Astrocyte (in vitro differentiated cells and primary cell): ENCODE data around the gene FBXO22. TPM values are rescaled to one million over a fixed set of nuclear protein-coding genes. Genes with fewer than 3 reads are reported as not detected.

Experiments used
- DNase-seq: peaks from one replicate; pipeline ENCODE4 v3.0.0-alpha.2; 2010; ENCODE audit warnings: low read depth
- FAIRE-seq: peaks from 2 replicates; lab custom pipeline; 2011; peaks lifted over from hg19 to GRCh38; lab: Jason Lieb, UNC
- H2AFZ ChIP-seq: 2 replicates; pipeline ENCODE4 v1.6.0; 2012; ENCODE audit warnings: low read depth, low read length, inconsistent platforms
- H3K27ac ChIP-seq: 2 replicates; pipeline ENCODE4 v1.5.1; 2011; ENCODE audit warnings: low read depth, low read length, inconsistent platforms
- H3K27me3 ChIP-seq: 2 replicates; pipeline ENCODE4 v1.6.0; 2011; ENCODE audit warnings: low read length, inconsistent platforms; ENCODE audit not compliant: insufficient read depth
- H3K36me3 ChIP-seq: 2 replicates; pipeline ENCODE4 v1.5.1; 2011; ENCODE audit warnings: low read length, inconsistent platforms; ENCODE audit not compliant: insufficient read depth
- H3K4me1 ChIP-seq: 2 replicates; pipeline ENCODE4 v1.5.1; 2011; ENCODE audit warnings: low read length, inconsistent platforms; ENCODE audit not compliant: insufficient read depth
- H3K4me2 ChIP-seq: 2 replicates; pipeline ENCODE4 v1.6.0; 2012; ENCODE audit warnings: low read length, inconsistent platforms
- H3K4me3 ChIP-seq: 2 replicates; pipeline ENCODE4 v1.5.1; 2011; ENCODE audit warnings: low read depth, mild to moderate bottlenecking, low read length, inconsistent platforms; ENCODE audit not compliant: insufficient read depth
- H3K79me2 ChIP-seq: 2 replicates; pipeline ENCODE4 v1.6.0; 2012; ENCODE audit warnings: mild to moderate bottlenecking, low read length, inconsistent platforms; ENCODE audit not compliant: insufficient read depth
- H3K9ac ChIP-seq: 2 replicates; pipeline ENCODE4 v1.6.0; 2012; ENCODE audit warnings: mild to moderate bottlenecking, low read length, inconsistent platforms
- H3K9me3 ChIP-seq: 2 replicates; pipeline ENCODE4 v1.5.1; 2012; ENCODE audit warnings: low read depth, mild to moderate bottlenecking, low read length, inconsistent platforms; ENCODE audit not compliant: insufficient read depth
- H4K20me1 ChIP-seq: 2 replicates; pipeline ENCODE4 v1.6.0; 2012; ENCODE audit warnings: low read length, inconsistent platforms; ENCODE audit not compliant: insufficient read depth
- H3K27ac Mint-ChIP-seq: one replicate; pipeline ENCODE4 v1.8.0; 2021; ENCODE audit warnings: mild to moderate bottlenecking, mixed read lengths; ENCODE audit not compliant: unreplicated experiment
- H3K27me3 Mint-ChIP-seq: one replicate; pipeline ENCODE4 v1.8.0; 2021; ENCODE audit warnings: low read depth, mixed read lengths; ENCODE audit not compliant: unreplicated experiment
- H3K36me3 Mint-ChIP-seq: one replicate; pipeline ENCODE4 v1.8.0; 2021; ENCODE audit warnings: low read depth, mixed read lengths; ENCODE audit not compliant: unreplicated experiment
- H3K4me1 Mint-ChIP-seq: one replicate; pipeline ENCODE4 v1.8.0; 2021; ENCODE audit warnings: low read depth, mixed read lengths; ENCODE audit not compliant: unreplicated experiment
- H3K4me3 Mint-ChIP-seq: one replicate; pipeline ENCODE4 v1.8.0; 2021; ENCODE audit warnings: mild to moderate bottlenecking, moderate library complexity, mixed read lengths; ENCODE audit not compliant: unreplicated experiment
- H3K9me3 Mint-ChIP-seq: one replicate; pipeline ENCODE4 v1.8.0; 2021; ENCODE audit warnings: mild to moderate bottlenecking, mixed read lengths; ENCODE audit not compliant: unreplicated experiment
- CTCF ChIP-seq: IDR thresholded peaks from 2 replicates; pipeline ENCODE4 v1.5.1; 2011; ENCODE audit warnings: low read depth, mild to moderate bottlenecking, inconsistent platforms, low read length, moderate library complexity; ENCODE audit not compliant: insufficient read depth
- EZH2 ChIP-seq: IDR thresholded peaks from 2 replicates; pipeline ENCODE4 v1.6.1; 2012; ENCODE audit warnings: mild to moderate bottlenecking, low read length, inconsistent platforms; ENCODE audit not compliant: insufficient read depth
- total RNA-seq: library from RNA; stranded (reverse); gene quantifications from 2 replicates; pipeline ENCODE4 v1.2.1, GENCODE V29; 2021

The FBXO22 gene
- total RNA-seq, 1 donor from 2014 or later, result 69.1 TPM

GRCh38 chr15:75891895-75892294 is 11.8 kb upstream of the FBXO22 start:
- no peak for FAIRE-seq
- peaks cover 16% of the 10 kb centered on the region for H3K79me2 ChIP-seq
- H3K4me2 ChIP-seq, result peak overlapping the region; percentile 77
- peak overlapping the region; percentile 2 for H3K4me3 ChIP-seq
- H3K4me3 Mint-ChIP-seq, result peak overlapping the region; percentile 68
- H4K20me1 ChIP-seq, result no peaks in the 10 kb centered on the region
- no peaks in the 10 kb centered on the region for H3K9me3 Mint-ChIP-seq
- peaks cover 6% of the 10 kb centered on the region for H3K36me3 ChIP-seq
- peak overlapping the region; percentile 89 for H3K27ac ChIP-seq
- peak overlapping the region; percentile 71 for H3K9ac ChIP-seq
- H3K4me1 Mint-ChIP-seq, result peaks cover 32% of the 10 kb centered on the region
- peaks cover 18% of the 10 kb centered on the region for H3K36me3 Mint-ChIP-seq
- TF ChIP-seq CTCF (no peak), EZH2 (no peak)
- peak overlapping the region; percentile 94 for H3K27ac Mint-ChIP-seq
- no peaks in the 10 kb centered on the region for H3K27me3 ChIP-seq
- H3K4me1 ChIP-seq, result peaks cover 15% of the 10 kb centered on the region
- H3K27me3 Mint-ChIP-seq, result no peaks in the 10 kb centered on the region
- no peaks in the 10 kb centered on the region for H3K9me3 ChIP-seq
- peak overlapping the region; percentile 3 for H2AFZ ChIP-seq
- DNase-seq, result peak; percentile 90

DNA sequence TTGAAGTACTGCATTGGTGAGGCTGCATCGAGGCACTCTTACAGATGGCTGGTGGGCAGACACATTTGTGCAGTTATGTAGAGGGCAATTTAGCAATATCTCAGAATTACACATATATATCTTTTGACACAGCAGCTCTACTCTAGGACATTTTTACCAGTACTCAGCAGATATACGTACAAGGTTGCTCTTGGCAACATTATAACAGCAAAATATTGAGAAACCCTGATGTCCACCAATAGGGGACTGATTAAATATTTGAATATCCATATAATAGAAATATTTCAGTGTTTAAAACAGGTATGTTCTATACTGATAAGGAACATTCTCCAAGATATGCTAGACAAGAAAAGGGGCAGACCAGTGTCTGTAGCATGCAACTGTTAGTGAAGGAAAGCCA is 7.9 kb upstream of the FBXO22 start:
- Mint-ChIP-seq H3K4me1 (peaks cover 17% of the 10 kb centered on the region), H3K27me3 (no peaks in the 10 kb centered on the region), H3K4me3 (no peak overlapping the region), H3K9me3 (no peaks in the 10 kb centered on the region), H3K27ac (no peak overlapping the region), H3K36me3 (peaks cover 3% of the 10 kb centered on the region)
- H4K20me1 ChIP-seq, result no peaks in the 10 kb centered on the region
- H3K79me2 ChIP-seq, result no peaks in the 10 kb centered on the region
- H3K9ac ChIP-seq, result no peak overlapping the region
- H3K36me3 ChIP-seq, result peaks cover 14% of the 10 kb centered on the region
- no peak for DNase-seq
- H3K9me3 ChIP-seq, result no peaks in the 10 kb centered on the region
- TF ChIP-seq EZH2, result no peak
- TF ChIP-seq CTCF, result no peak
- no peak overlapping the region for H3K4me2 ChIP-seq
- FAIRE-seq, result no peak
- no peak overlapping the region for H3K27ac ChIP-seq
- no peak overlapping the region for H2AFZ ChIP-seq
- no peak overlapping the region for H3K4me3 ChIP-seq
- no peaks in the 10 kb centered on the region for H3K27me3 ChIP-seq
- peaks cover 13% of the 10 kb centered on the region for H3K4me1 ChIP-seq

DNA sequence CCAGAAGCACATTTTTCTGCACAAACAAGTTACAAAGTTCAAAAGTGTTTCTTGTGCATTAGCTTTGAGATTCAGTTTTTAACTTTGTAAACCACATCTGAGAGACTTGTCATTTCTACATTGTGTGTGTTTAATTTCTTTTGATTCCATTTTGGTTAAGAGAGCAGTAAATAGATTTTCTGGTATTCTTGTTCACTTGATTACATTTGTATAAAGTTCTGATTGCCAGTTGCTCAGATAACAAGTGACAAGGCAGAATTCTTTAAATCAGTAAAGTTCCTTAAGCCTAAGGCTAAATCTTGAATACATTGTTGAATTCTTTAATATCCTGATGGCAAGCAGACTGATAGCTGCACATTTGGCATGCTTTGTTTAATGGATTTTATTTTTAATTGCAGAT is 3.1 kb upstream of the FBXO22 start:
- Histone ChIP-seq H3K4me1 (peaks cover 13% of the 10 kb centered on the region), H3K9me3 (no peaks in the 10 kb centered on the region), H2AFZ (no peak overlapping the region), H3K36me3 (peaks cover 9% of the 10 kb centered on the region), H3K9ac (no peak overlapping the region), H3K4me2 (no peak overlapping the region), H3K27me3 (no peaks in the 10 kb centered on the region), H3K27ac (no peak overlapping the region), H3K4me3 (no peak overlapping the region), H4K20me1 (peaks cover 10% of the 10 kb centered on the region), H3K79me2 (peaks cover 18% of the 10 kb centered on the region)
- Mint-ChIP-seq H3K9me3 (no peaks in the 10 kb centered on the region), H3K36me3 (peaks cover 7% of the 10 kb centered on the region), H3K4me1 (peaks cover 28% of the 10 kb centered on the region), H3K27ac (no peak overlapping the region), H3K27me3 (no peaks in the 10 kb centered on the region), H3K4me3 (no peak overlapping the region)
- DNase-seq, result no peak
- no peak for FAIRE-seq
- TF ChIP-seq CTCF, result no peak
- TF ChIP-seq EZH2, result no peak
